ENCODE measurements around the gene DCAKD. TPM values are rescaled to one million over a fixed set of nuclear protein-coding genes. Genes with fewer than 3 reads are reported as not detected.

The DCAKD gene
- total and polyA plus RNA-seq, 2 of the 8 experiments (the other 6 are each of a cell fraction or from before 2014, with no cell fraction given): 35.6 to 52.9 TPM

DNA sequence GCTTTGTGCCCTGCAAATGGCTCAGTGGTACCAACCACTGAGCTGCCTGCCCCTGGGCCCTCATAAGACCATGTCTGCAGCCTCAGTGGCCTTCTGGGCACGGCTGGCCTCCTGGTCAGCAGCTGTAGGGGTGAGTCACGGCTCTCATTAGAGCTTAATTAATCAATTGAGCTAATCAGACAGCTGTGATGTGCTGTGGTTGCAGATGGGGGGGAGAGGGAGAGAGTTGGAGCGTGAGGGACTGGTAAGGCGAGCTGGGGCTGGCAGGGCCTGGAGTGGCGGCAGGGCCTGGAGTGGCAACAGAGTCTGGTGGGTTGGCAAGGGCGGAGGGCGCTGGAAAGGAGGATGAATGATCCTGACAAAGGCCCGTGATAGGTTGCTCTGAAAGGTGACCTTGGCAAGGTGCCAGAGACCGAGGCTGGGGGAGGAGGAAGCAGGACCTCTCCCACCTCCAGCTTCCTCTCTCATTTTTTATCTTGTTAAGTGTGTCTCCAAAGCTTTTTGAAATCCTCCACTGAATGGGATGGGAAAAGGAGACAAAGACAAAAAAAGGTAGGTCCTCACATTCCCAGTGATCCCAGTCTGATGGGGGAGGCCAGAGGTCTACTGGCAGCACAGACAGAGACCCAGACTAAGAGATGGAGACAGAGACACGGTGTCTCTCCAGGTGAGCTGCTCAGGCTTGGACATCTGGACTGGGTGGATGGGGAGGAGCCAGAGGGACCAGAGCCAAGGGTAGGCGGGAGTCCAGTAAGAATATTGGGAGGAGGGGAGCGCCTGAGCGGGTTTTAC lies 41.6 kb downstream of the DCAKD start:
- Histone ChIP-seq H3K9ac (replicated peaks in 1 of 4; ENCODE audit: extremely low read depth in 1 of 4, low read depth in 3 of 4, low read length in 3 of 4) (no peak overlapping the region), H2BK120ac (replicated peaks; ENCODE audit: low read depth, low read length) (no peak overlapping the region), H3K23me2 (ENCODE audit: low read depth, low read length) (no peaks in the 10 kb centered on the region), H2AFZ (ENCODE audit: low read length) (no peak overlapping the region), H3K4ac (replicated peaks; ENCODE audit: insufficient read length, low read depth, low read length) (no peak overlapping the region), H4K20me1 (replicated peaks in 1 of 2; ENCODE audit: control insufficient read depth in 1 of 2, insufficient read depth in 2 of 2, low read length in 2 of 2) (no peaks in the 10 kb centered on the region), H3K14ac (ENCODE audit: insufficient read length) (no peak overlapping the region), H3K27ac (ENCODE audit: low read depth, low read length) (no peak overlapping the region), H2BK12ac (ENCODE audit: low read depth, low read length) (no peak overlapping the region), H3K9me3 (ENCODE audit: insufficient read depth in 2 of 2, low read depth in 1 of 2, low read length in 1 of 2) (no peaks in the 10 kb centered on the region), H4K8ac (ENCODE audit: extremely low read depth, insufficient read depth, low read length) (no peak overlapping the region), H3K36me3 (ENCODE audit: control insufficient read depth in 2 of 4, insufficient read depth in 4 of 4, low read length in 3 of 4) (no peaks in the 10 kb centered on the region), H4K5ac (ENCODE audit: insufficient read length, low read depth, low read length) (no peak overlapping the region), H3K4me3 (ENCODE audit: extremely low read depth in 1 of 4, insufficient read depth in 2 of 4, low read depth in 3 of 4, low read length in 4 of 4) (no peak overlapping the region), H3K4me1 (replicated peaks in 1 of 4; ENCODE audit: control insufficient read depth in 3 of 4, insufficient read depth in 4 of 4, low read length in 3 of 4) (peaks cover 0 to 9% (median 4%) of the 10 kb centered on the region in 4 experiments; a peak in 5 of 7 replicates), H3K27me3 (replicated peaks in 1 of 4; ENCODE audit: control insufficient read depth in 3 of 4, extremely low read depth in 1 of 4, insufficient read depth in 3 of 4, low read length in 3 of 4) (no peaks in the 10 kb centered on the region; a peak in 2 of 7 replicates), H2AK5ac (ENCODE audit: low read depth, low read length) (no peak overlapping the region), H3K79me1 (ENCODE audit: low read depth, low read length) (no peaks in the 10 kb centered on the region), H3K18ac (ENCODE audit: extremely low read depth, low read length) (no peak overlapping the region), H3K23ac (ENCODE audit: insufficient read length) (no peak overlapping the region), H2BK20ac (ENCODE audit: low read length) (no peak overlapping the region), H2BK5ac (ENCODE audit: low read depth, low read length) (no peak overlapping the region), H3K56ac (replicated peaks; ENCODE audit: insufficient read length, low read depth, low read length) (no peak overlapping the region), H2BK15ac (ENCODE audit: low read length) (no peak overlapping the region), H3K79me2 (ENCODE audit: control insufficient read depth in 1 of 2, insufficient read depth in 2 of 2, low read length in 2 of 2) (no peaks in the 10 kb centered on the region), H4K91ac (replicated peaks; ENCODE audit: insufficient read length, low read length) (no peak overlapping the region), H3K4me2 (ENCODE audit: insufficient read depth in 1 of 2, low read depth in 2 of 2, low read length in 2 of 2) (no peak overlapping the region)
- CTCF ChIA-PET (ENCODE audit: partially characterized antibody): interaction anchor here (0.6 to 16.2 kb wide), 5 partner anchors 12 to 98 kb away, joined by 3 to 243 read pairs (median 10); no protein-coding TSS in a partner anchor
- 85% methylated on average over 13 of the region's 13 CpGs; no CpG with 5 or more reads in 1 of the 2 experiments for WGBS, 2 experiments (ENCODE audit: extremely low coverage in 1 of 2, insufficient coverage in 1 of 2, insufficient read length in 1 of 2, insufficient replicate concordance in 2 of 2, low coverage in 1 of 2, low lambda C conversion rate in 2 of 2, missing lambda C conversion rate in 1 of 2)
- no peak for DNase-seq (ENCODE audit: low read depth in 1 of 2, low spot score in 2 of 2)
- FAIRE-seq: no peak
- POLR2A ChIA-PET (ENCODE audit: partially characterized antibody): interaction anchor here (0.6 to 3.1 kb wide), 3 partner anchors 10 to 111 kb away, joined by 3 to 11 read pairs (median 6); partner anchors contain the start of gene EFTUD2
- TF ChIP-seq CTBP2 (IDR thresholded peaks at IDR 0.05; ENCODE audit: borderline replicate concordance, insufficient read depth, insufficient read length, low read length) (no peak), RNF2 (IDR thresholded peaks at IDR 0.05; ENCODE audit: borderline replicate concordance, low read depth, low read length, missing control alignments, poor library complexity, severe bottlenecking) (no peak), RBBP5 (IDR thresholded peaks at IDR 0.05; ENCODE audit: borderline replicate concordance, low read depth, low read length) (no peak), EGR1 (IDR thresholded peaks at IDR 0.05; ENCODE audit: borderline replicate concordance, low read depth, low read length) (no peak)
